Endodermal cell (in vitro differentiated cells): ENCODE measurements around the gene BBOF1. TPM values are rescaled to one million over a fixed set of nuclear protein-coding genes. Genes with fewer than 3 reads are reported as not detected.

Experiments
- DNase-seq: peaks from one replicate; pipeline ENCODE4 v3.0.0-alpha.2; 2017
- H3K27ac ChIP-seq: 2 replicates; pipeline ENCODE4 v1.5.1; 2013; ENCODE audit warnings: mild to moderate bottlenecking, low read depth, low read length, moderate library complexity
- H3K27me3 ChIP-seq: 2 replicates; pipeline ENCODE4 v1.6.1; 2013; ENCODE audit warnings: mild to moderate bottlenecking, low read length, moderate library complexity; ENCODE audit not compliant: insufficient read depth, control insufficient read depth, poor library complexity, severe bottlenecking
- H3K36me3 ChIP-seq: 2 replicates; pipeline ENCODE4 v1.7.0; 2013; ENCODE audit warnings: mild to moderate bottlenecking, low read length, moderate library complexity; ENCODE audit not compliant: control insufficient read depth, insufficient read depth
- H3K4me1 ChIP-seq: one replicate; pipeline ENCODE4 v1.7.0; 2013; ENCODE audit warnings: low read length; ENCODE audit not compliant: control insufficient read depth, insufficient read depth
- H3K4me3 ChIP-seq: 2 replicates; pipeline ENCODE4 v1.5.1; 2013; ENCODE audit warnings: mild to moderate bottlenecking, low read length, moderate library complexity
- H3K9ac ChIP-seq: 2 replicates; pipeline ENCODE4 v1.6.1; 2013; ENCODE audit warnings: mild to moderate bottlenecking, low read length, moderate library complexity; ENCODE audit not compliant: poor library complexity, severe bottlenecking; ENCODE audit errors: extremely low read depth
- H3K9me3 ChIP-seq: 2 replicates; pipeline ENCODE4 v1.6.1; 2013; ENCODE audit warnings: mild to moderate bottlenecking, low read length, moderate library complexity; ENCODE audit not compliant: control insufficient read depth
- H3K27ac Mint-ChIP-seq: 2 replicates; pipeline ENCODE4 v1.8.0; 2020; ENCODE audit warnings: mixed read lengths
- H3K27me3 Mint-ChIP-seq: 2 replicates; pipeline ENCODE4 v1.8.0; 2021; ENCODE audit warnings: mild to moderate bottlenecking, mixed read lengths; ENCODE audit not compliant: insufficient read depth
- H3K36me3 Mint-ChIP-seq: 2 replicates; pipeline ENCODE4 v1.8.0; 2020; ENCODE audit warnings: low read depth, mixed read lengths
- H3K4me1 Mint-ChIP-seq: 2 replicates; pipeline ENCODE4 v1.8.0; 2020; ENCODE audit warnings: mixed read lengths
- H3K4me3 Mint-ChIP-seq: 2 replicates; pipeline ENCODE4 v1.8.0; 2020; ENCODE audit warnings: mild to moderate bottlenecking, moderate library complexity, mixed read lengths
- H3K9me3 Mint-ChIP-seq: 2 replicates; pipeline ENCODE4 v1.8.0; 2020; ENCODE audit warnings: mild to moderate bottlenecking, mixed read lengths
- CTCF ChIP-seq: fragments of 200-600 bp; sonication (generic); conservative IDR thresholded peaks from 2 replicates; pipeline ENCODE4 v1.5.0; 2021; ENCODE audit warnings: antibody characterized with exemption, mild to moderate bottlenecking
- WGBS, 2 experiments: methylation state at CpG; one replicate each; pipeline versions ENCODE4 v1.1.5 to v1.1.7; 2013; ENCODE audit warnings: missing lambda C conversion rate in 2 of 2, mixed read lengths in 1 of 2; ENCODE audit not compliant: insufficient coverage in 1 of 2, insufficient read length in 1 of 2; 5-methylcytosine and 5-hydroxymethylcytosine counted together
- total RNA-seq, 2 donors: library from RNA; stranded (reverse); fragmentation: NEBNext Ultra II Directional in 1 of 2; extraction: Animal tissue kit (Norgen Biotek cat#: 25700) in 1 of 2; gene quantifications; 2 replicates in 1 of 2; 3 replicates in 1 of 2; pipeline ENCODE4 v1.2.1, GENCODE V29; 2021

The BBOF1 gene
- total RNA-seq, 2 donors from 2014 or later, result 2.6 to 2.9 TPM

GRCh38 chr14:74022346-74022745, 3.2 kb downstream of the BBOF1 start:
- no peak for TF ChIP-seq CTCF

GRCh38 chr14:74029136-74029535, 10.0 kb downstream of the BBOF1 start:
- H3K36me3 Mint-ChIP-seq, result no peaks in the 10 kb centered on the region
- no peaks in the 10 kb centered on the region for H3K36me3 ChIP-seq
- no peak overlapping the region for H3K4me3 ChIP-seq
- no peaks in the 10 kb centered on the region for H3K27me3 ChIP-seq
- no peaks in the 10 kb centered on the region for H3K4me1 Mint-ChIP-seq
- H3K27ac Mint-ChIP-seq, result no peak overlapping the region
- H3K9me3 ChIP-seq, result no peaks in the 10 kb centered on the region
- no peak for TF ChIP-seq CTCF
- 97 to 100% methylated on average over 3 of the region's 3 CpGs for WGBS, 2 experiments
- no peaks in the 10 kb centered on the region for H3K4me1 ChIP-seq
- H3K9me3 Mint-ChIP-seq, result no peaks in the 10 kb centered on the region
- no peak overlapping the region for H3K27ac ChIP-seq
- H3K4me3 Mint-ChIP-seq, result no peak overlapping the region
- DNase-seq, result no peak
- H3K27me3 Mint-ChIP-seq, result no peaks in the 10 kb centered on the region
- H3K9ac ChIP-seq, result no peak overlapping the region

More at GRCh38 chr14:74022346-74022745, 3.2 kb downstream of the BBOF1 start:
- H3K36me3 ChIP-seq, result no peaks in the 10 kb centered on the region
- H3K27me3 Mint-ChIP-seq, result no peaks in the 10 kb centered on the region
- DNase-seq, result no peak
- H3K27ac ChIP-seq, result no peak overlapping the region
- WGBS, 2 experiments, result 80 to 98% methylated on average over 1 to 3 of the region's 4 CpGs
- no peaks in the 10 kb centered on the region for H3K36me3 Mint-ChIP-seq
- no peak overlapping the region for H3K4me3 ChIP-seq
- H3K9ac ChIP-seq, result no peak overlapping the region
- H3K4me1 Mint-ChIP-seq, result peaks cover 3% of the 10 kb centered on the region
- H3K4me1 ChIP-seq, result no peaks in the 10 kb centered on the region
- H3K4me3 Mint-ChIP-seq, result no peak overlapping the region
- H3K27ac Mint-ChIP-seq, result no peak overlapping the region
- H3K27me3 ChIP-seq, result no peaks in the 10 kb centered on the region
- no peaks in the 10 kb centered on the region for H3K9me3 Mint-ChIP-seq
- no peaks in the 10 kb centered on the region for H3K9me3 ChIP-seq

GRCh38 chr14:74034572-74034971, 15.4 kb downstream of the BBOF1 start:
- no peak for TF ChIP-seq CTCF
- Mint-ChIP-seq H3K9me3 (no peaks in the 10 kb centered on the region), H3K4me1 (no peaks in the 10 kb centered on the region), H3K36me3 (no peaks in the 10 kb centered on the region), H3K27ac (no peak overlapping the region), H3K27me3 (no peaks in the 10 kb centered on the region), H3K4me3 (no peak overlapping the region)
- DNase-seq, result no peak
- no peaks in the 10 kb centered on the region for H3K9me3 ChIP-seq
- whole genome bisulfite sequencing, 2 experiments, result 75 to 96% methylated on average over 2 of the region's 3 CpGs
- H3K4me1 ChIP-seq, result no peaks in the 10 kb centered on the region
- H3K27me3 ChIP-seq, result no peaks in the 10 kb centered on the region
- no peaks in the 10 kb centered on the region for H3K36me3 ChIP-seq
- H3K4me3 ChIP-seq, result no peak overlapping the region
- no peak overlapping the region for H3K27ac ChIP-seq
- H3K9ac ChIP-seq, result no peak overlapping the region
